Keratinocyte (primary cell): Measurements from ENCODE around the gene PHF8.

ENCODE experiments used
- CTCF ChIP-seq, 3 experiments: IDR thresholded peaks in 1 of 3; conservative IDR thresholded peaks in 1 of 3; optimal IDR thresholded peaks in 1 of 3; 2 replicates in 2 of 3; 3 replicates in 1 of 3; pipeline versions ENCODE3 to v1.5.1; 2011; ENCODE audit warnings: low read length in 3 of 3, mild to moderate bottlenecking in 3 of 3, moderate library complexity in 2 of 3, control low read depth in 1 of 3, inconsistent platforms in 1 of 3; ENCODE audit not compliant: insufficient read depth in 2 of 3; ENCODE audit errors: extremely low read depth in 1 of 3
- EZH2 ChIP-seq: IDR thresholded peaks from one replicate; pipeline ENCODE4 v1.6.1; 2012; ENCODE audit warnings: inconsistent platforms, mild to moderate bottlenecking, low read length, moderate library complexity

- TF ChIP-seq CTCF (optimal IDR thresholded peaks at IDR 0.05 in 1 of 3, IDR thresholded peaks at IDR 0.05 in 1 of 3, conservative IDR thresholded peaks at IDR 0.05 in 1 of 3; ENCODE audit: extremely low read depth in 1 of 3, insufficient read depth in 2 of 3, low read length in 3 of 3) (no peak), EZH2 (no peak)
Measured at GRCh38 chrX:54030329-54030728, 13.9 kb downstream of the PHF8 start.
